Activated naive CD4-positive, alpha-beta T cell treated with anti-CD3 and anti-CD28 coated beads for 36 hours (primary cell): Measurements from ENCODE around the gene CTRL. TPM values are rescaled to one million over a fixed set of nuclear protein-coding genes. Genes with fewer than 3 reads are reported as not detected.

Experiments
- CTCF ChIA-PET: fragments of 350-600 bp; sonication (Branson Sonifier 250); formaldehyde crosslinking; loops from one replicate; lab custom pipeline; 2021; ENCODE audit warnings: antibody characterized with exemption; lab: Charles Lee
- DNase-seq: peaks from one replicate; pipeline ENCODE4 v3.0.0-alpha.2; 2020
- H3K27ac Mint-ChIP-seq: one replicate; pipeline ENCODE4 v1.8.0; 2021; ENCODE audit warnings: mild to moderate bottlenecking, mixed read lengths
- H3K27me3 Mint-ChIP-seq: one replicate; pipeline ENCODE4 v1.8.0; 2021; ENCODE audit warnings: low read depth, mixed read lengths
- H3K36me3 Mint-ChIP-seq: one replicate; pipeline ENCODE4 v1.8.0; 2021; ENCODE audit warnings: low read depth, mixed read lengths
- H3K4me1 Mint-ChIP-seq: one replicate; pipeline ENCODE4 v1.8.0; 2021; ENCODE audit warnings: low read depth, mixed read lengths
- H3K4me3 Mint-ChIP-seq: one replicate; pipeline ENCODE4 v1.8.0; 2021; ENCODE audit warnings: mild to moderate bottlenecking, moderate library complexity, mixed read lengths
- H3K9me3 Mint-ChIP-seq: one replicate; pipeline ENCODE4 v1.8.0; 2021; ENCODE audit warnings: mixed read lengths
- intact Hi-C: fragments of 100-400 bp; cut with micrococcal nuclease; formaldehyde crosslinking; loops from one replicate; pipeline ENCODE4 v1.15.1; 2023
- total RNA-seq, 2 experiments: library from RNA; stranded (reverse); gene quantifications; one replicate each; pipeline ENCODE4 v1.2.3, GENCODE V29; 2021

CTRL gene
- total RNA-seq, 2 experiments from 2014 or later: 1.5 to 1.8 TPM

GRCh38 chr16:67892899-67893742 is 38.5 kb downstream of the CTRL start, which contains the start of gene PSKH1:
Gene PSKH1, plus strand, starts transcription at chr16:67893254. Its CDS starts 15,496 bp downstream, at chr16:67908750.
- intact Hi-C loops: loop anchor here (1.0 to 5.0 kb wide), 6 partner anchors 42 to 581 kb away; partner anchors contain the start of genes ACD, CTCF, NUTF2 and PARD6A
- H3K4me3 Mint-ChIP-seq: peak within 1 kb of the TSS; percentile 79
- peak within 1 kb of the TSS; percentile 82 for H3K27ac Mint-ChIP-seq
- H3K4me1 Mint-ChIP-seq: peaks cover 39% of the 10 kb centered on the region
- CTCF ChIA-PET: interaction anchor here (0.5 to 1.8 kb wide), 8 partner anchors 9 to 155 kb away, joined by 3 to 9 read pairs (median 4); partner anchors contain the start of gene NRN1L
- no peaks in the 10 kb centered on the region for H3K27me3 Mint-ChIP-seq
- H3K36me3 Mint-ChIP-seq: no peaks in the 10 kb centered on the region
- H3K9me3 Mint-ChIP-seq: no peaks in the 10 kb centered on the region
- DNase-seq: peak; percentile 98

GRCh38 chr16:67892375-67892774 is 39.3 kb downstream of the CTRL start:
- Mint-ChIP-seq H3K36me3 (no peaks in the 10 kb centered on the region), H3K27ac (peak overlapping the region; percentile 65), H3K9me3 (no peaks in the 10 kb centered on the region), H3K4me3 (peak overlapping the region; percentile 79), H3K4me1 (peaks cover 36% of the 10 kb centered on the region), H3K27me3 (no peaks in the 10 kb centered on the region)
- intact Hi-C loops: loop anchor here (2.0 to 5.0 kb wide), 2 partner anchors 232 to 580 kb away; partner anchors contain the start of genes ACD and PARD6A
- CTCF ChIA-PET: interaction anchor here (0.7 to 1.8 kb wide), 6 partner anchors 8 to 149 kb away, joined by 3 to 9 read pairs (median 4); partner anchors contain the start of gene NRN1L
- no peak for DNase-seq

- H3K4me3 Mint-ChIP-seq: no peak overlapping the region
- no peak overlapping the region for H3K27ac Mint-ChIP-seq
- H3K9me3 Mint-ChIP-seq: no peaks in the 10 kb centered on the region
- intact Hi-C loops: no loop called here
- no peaks in the 10 kb centered on the region for H3K27me3 Mint-ChIP-seq
- no peak for DNase-seq
- CTCF ChIA-PET: no interaction called here
- H3K36me3 Mint-ChIP-seq: peaks cover 8% of the 10 kb centered on the region
- H3K4me1 Mint-ChIP-seq: peaks cover 8% of the 10 kb centered on the region
Measured at GRCh38 chr16:67888331-67888730, 43.3 kb downstream of the CTRL start.

GRCh38 chr16:67886387-67886786 is 45.3 kb downstream of the CTRL start:
- Mint-ChIP-seq H3K27me3 (no peaks in the 10 kb centered on the region), H3K36me3 (peaks cover 14% of the 10 kb centered on the region), H3K27ac (no peak overlapping the region), H3K4me1 (no peaks in the 10 kb centered on the region), H3K9me3 (no peaks in the 10 kb centered on the region), H3K4me3 (no peak overlapping the region)
- no peak for DNase-seq
- intact Hi-C loops: no loop called here
- CTCF ChIA-PET: interaction anchor here (0.6 to 4.1 kb wide), 6 partner anchors 13 to 97 kb away, joined by 3 to 25 read pairs (median 4); partner anchors contain the start of gene EDC4

GRCh38 chr16:67885976-67886375 is 45.7 kb downstream of the CTRL start:
- H3K9me3 Mint-ChIP-seq: no peaks in the 10 kb centered on the region
- no peak for DNase-seq
- H3K36me3 Mint-ChIP-seq: peaks cover 14% of the 10 kb centered on the region
- intact Hi-C loops: no loop called here
- no peaks in the 10 kb centered on the region for H3K4me1 Mint-ChIP-seq
- no peaks in the 10 kb centered on the region for H3K27me3 Mint-ChIP-seq
- CTCF ChIA-PET: interaction anchor here (0.6 to 4.1 kb wide), 6 partner anchors 13 to 45 kb away, joined by 3 to 25 read pairs (median 4); partner anchors contain the start of genes CTRL and EDC4
- H3K4me3 Mint-ChIP-seq: no peak overlapping the region
- H3K27ac Mint-ChIP-seq: no peak overlapping the region

GRCh38 chr16:67885545-67885944 is 46.1 kb downstream of the CTRL start:
- H3K36me3 Mint-ChIP-seq: peaks cover 14% of the 10 kb centered on the region
- CTCF ChIA-PET: interaction anchor here (1.0 to 4.1 kb wide), 5 partner anchors 12 to 46 kb away, joined by 3 to 25 read pairs (median 5); partner anchors contain the start of genes CTRL and EDC4
- no peaks in the 10 kb centered on the region for H3K4me1 Mint-ChIP-seq
- intact Hi-C loops: no loop called here
- no peaks in the 10 kb centered on the region for H3K9me3 Mint-ChIP-seq
- no peaks in the 10 kb centered on the region for H3K27me3 Mint-ChIP-seq
- H3K4me3 Mint-ChIP-seq: no peak overlapping the region
- H3K27ac Mint-ChIP-seq: no peak overlapping the region
- DNase-seq: no peak

- H3K4me3 Mint-ChIP-seq: no peak within 1 kb of the TSS
- H3K27me3 Mint-ChIP-seq: no peaks in the 10 kb centered on the region
- H3K27ac Mint-ChIP-seq: no peak within 1 kb of the TSS
- no peaks in the 10 kb centered on the region for H3K9me3 Mint-ChIP-seq
- DNase-seq: no peak
- no peaks in the 10 kb centered on the region for H3K4me1 Mint-ChIP-seq
- intact Hi-C loops: no loop called here
- CTCF ChIA-PET: interaction anchor here (0.7 to 4.1 kb wide), 25 partner anchors 8 to 344 kb away, joined by 3 to 25 read pairs (median 6); partner anchors contain the start of genes CTRL, EDC4 and PSKH1
- H3K36me3 Mint-ChIP-seq: peaks cover 18% of the 10 kb centered on the region
Measured at GRCh38 chr16:67884684-67885083, 47.0 kb downstream of the CTRL start, which contains the start of gene NRN1L. Gene NRN1L, plus strand, starts transcription at chr16:67884885. Its CDS starts 19 bp downstream, at chr16:67884904.

GRCh38 chr16:67883872-67884261 is 47.8 kb downstream of the CTRL start:
- Mint-ChIP-seq H3K27ac (no peak overlapping the region), H3K4me1 (no peaks in the 10 kb centered on the region), H3K4me3 (no peak overlapping the region), H3K9me3 (no peaks in the 10 kb centered on the region), H3K27me3 (no peaks in the 10 kb centered on the region), H3K36me3 (peaks cover 18% of the 10 kb centered on the region)
- CTCF ChIA-PET: interaction anchor here (0.5 to 4.1 kb wide), 44 partner anchors 9 to 345 kb away, joined by 3 to 25 read pairs (median 5); partner anchors contain the start of genes CTRL, EDC4, PSKH1 and PSMB10
- intact Hi-C loops: loop anchor here (1.0 to 2.0 kb wide), 3 partner anchors 35 to 181 kb away; no protein-coding TSS in a partner anchor
- peak; percentile 76 for DNase-seq

- intact Hi-C loops: loop anchor here (1.0 to 2.0 kb wide), 3 partner anchors 35 to 181 kb away; no protein-coding TSS in a partner anchor
- H3K27ac Mint-ChIP-seq: no peak overlapping the region
- peaks cover 20% of the 10 kb centered on the region for H3K36me3 Mint-ChIP-seq
Measured at GRCh38 chr16:67883146-67883871, 48.4 kb downstream of the CTRL start.

GRCh38 chr16:67882374-67883145 is 49.1 kb downstream of the CTRL start:
- peaks cover 21% of the 10 kb centered on the region for H3K36me3 Mint-ChIP-seq
- intact Hi-C loops: loop anchor here (1.0 to 2.0 kb wide), 3 partner anchors 36 to 182 kb away; no protein-coding TSS in a partner anchor

More at GRCh38 chr16:67883146-67883871, 48.4 kb downstream of the CTRL start:
- CTCF ChIA-PET: interaction anchor here (0.6 to 4.1 kb wide), 44 partner anchors 8 to 345 kb away, joined by 3 to 25 read pairs (median 4); partner anchors contain the start of genes CTRL, EDC4, PSKH1 and PSMB10
- Mint-ChIP-seq H3K4me3 (no peak overlapping the region), H3K4me1 (no peaks in the 10 kb centered on the region), H3K9me3 (no peaks in the 10 kb centered on the region), H3K27me3 (no peaks in the 10 kb centered on the region)
- no peak for DNase-seq

More at GRCh38 chr16:67882374-67883145, 49.1 kb downstream of the CTRL start:
- no peaks in the 10 kb centered on the region for H3K27me3 Mint-ChIP-seq
- CTCF ChIA-PET: interaction anchor here (1.0 to 4.1 kb wide), 21 partner anchors 9 to 163 kb away, joined by 3 to 25 read pairs (median 6); partner anchors contain the start of genes CTRL, EDC4 and PSMB10
- H3K27ac Mint-ChIP-seq: no peak overlapping the region
- H3K4me1 Mint-ChIP-seq: no peaks in the 10 kb centered on the region
- H3K9me3 Mint-ChIP-seq: no peaks in the 10 kb centered on the region
- DNase-seq: no peak
- H3K4me3 Mint-ChIP-seq: no peak overlapping the region
